Spleen (tissue), 7 donors: ENCODE results near the gene AGO4.
"Not testable (repeated sequence)": the region's sequence is repeated elsewhere in the genome, so short reads cannot be mapped to it uniquely, and the experiment has no call there.

Source experiments
- CTCF ChIP-seq, 11 experiments: fragments of 200-600 bp in 7 of 11; fragments of 450-650 bp in 4 of 11; sonication (generic) in 4 of 11; IDR thresholded peaks in 8 of 11; conservative IDR thresholded peaks in 3 of 11; 1 replicate in 7 of 11; 2 replicates in 4 of 11; pipeline versions ENCODE4 v1.4.0 to v1.8.0; 2016 to 2021; ENCODE audit warnings: antibody characterized with exemption in 11 of 11, inconsistent platforms in 4 of 11, mild to moderate bottlenecking in 1 of 11
- POLR2A ChIP-seq, 3 donors: fragments of 450-650 bp; IDR thresholded peaks; one replicate each; pipeline ENCODE4 v1.5.1; 2017; ENCODE audit warnings: antibody characterized with exemption in 3 of 3, mild to moderate bottlenecking in 1 of 3
- donor health status: DM: no; HTN: no; CAD: no; lungs with moderate emphysema.
- donor health status: DM: no; HTN: no; CAD: no.
- donor health status: DM: no; HTN: no; CAD: no.

GRCh38 chr1:35812754-35813153 lies 4.9 kb downstream of the AGO4 start:
- TF ChIP-seq CTCF (IDR thresholded peaks at IDR 0.05 in 8 of 11, conservative IDR thresholded peaks at IDR 0.05 in 3 of 11); POLR2A (IDR thresholded peaks at IDR 0.05): not testable (repeated sequence)
